Lung (tissue), 12 donors: Measurements from ENCODE around the gene CD164L2. TPM values are rescaled to one million over a fixed set of nuclear protein-coding genes. Genes with fewer than 3 reads are reported as not detected.
A peak's percentile ranks its signal among the peaks of the same experiment; 100 is the strongest.
"Not testable (repeated sequence)": the region's sequence is repeated elsewhere in the genome, so short reads cannot be mapped to it uniquely, and the experiment has no call there.

Source experiments
- ATAC-seq: fragments of 200-7000 bp; cut with Tn5 transposase; one replicate; pipeline ENCODE4 v1.9.1; 2020; ENCODE audit warnings: moderate number of reproducible peaks; ENCODE audit not compliant: insufficient read depth, low FRiP score
- DNase-seq, 3 donors: peaks; one replicate each; pipeline ENCODE4 v3.0.0-alpha.2; 2013 to 2017
- H3K27ac ChIP-seq, 2 donors: one replicate each; pipeline ENCODE4 v1.5.1; 2013; ENCODE audit warnings: mild to moderate bottlenecking in 2 of 2, moderate library complexity in 2 of 2, control low read depth in 1 of 2, inconsistent platforms in 1 of 2, low read depth in 1 of 2, low read length in 1 of 2
- H3K27me3 ChIP-seq, 3 donors: one replicate each; pipeline ENCODE4 v1.5.1; 2013; ENCODE audit warnings: low read length in 2 of 3; ENCODE audit not compliant: control insufficient read depth in 3 of 3, insufficient read depth in 3 of 3
- H3K36me3 ChIP-seq, 4 donors: one replicate each; pipeline ENCODE4 v1.5.1; 2013; ENCODE audit warnings: low read length in 4 of 4, mild to moderate bottlenecking in 1 of 4, moderate library complexity in 1 of 4; ENCODE audit not compliant: control insufficient read depth in 4 of 4, insufficient read depth in 4 of 4
- H3K4me1 ChIP-seq, 5 donors: one replicate each; pipeline ENCODE4 v1.5.1; 2013; ENCODE audit warnings: low read length in 5 of 5, mild to moderate bottlenecking in 2 of 5, moderate library complexity in 1 of 5; ENCODE audit not compliant: control insufficient read depth in 5 of 5, insufficient read depth in 5 of 5
- H3K4me3 ChIP-seq: one replicate; pipeline ENCODE4 v1.5.1; 2013; ENCODE audit warnings: mild to moderate bottlenecking, control low read depth, moderate library complexity
- H3K9ac ChIP-seq, 2 donors: one replicate each; pipeline ENCODE4 v1.5.1; 2013; ENCODE audit warnings: low read length in 2 of 2, control low read depth in 1 of 2; ENCODE audit not compliant: insufficient read depth in 1 of 2
- H3K9me3 ChIP-seq, 4 donors: one replicate each; pipeline ENCODE4 v1.5.1; 2013; ENCODE audit warnings: low read length in 3 of 4, mild to moderate bottlenecking in 1 of 4, moderate library complexity in 1 of 4; ENCODE audit not compliant: control insufficient read depth in 4 of 4, insufficient read depth in 3 of 4
- WGBS, 2 donors: extraction: QIAGEN DNeasy Blood & Tissue Kit; methylation state at CpG; one replicate each; pipeline ENCODE4 v1.1.7; 2013; 5-methylcytosine and 5-hydroxymethylcytosine counted together
- polyA plus RNA-seq, 2 donors: library from polyadenylated mRNA; stranded (reverse); fragments of 200-250 nt; gene quantifications; one replicate each; pipeline ENCODE4 v1.2.1, GENCODE V29; 2013
- total RNA-seq, 2 donors: library from RNA; depleted of rRNA in 1 of 2; stranded (reverse); fragments of >200 nt in 1 of 2; gene quantifications; one replicate each; pipeline ENCODE4 v1.2.1, GENCODE V29; 2014 to 2021
- TF ChIP-seq, protein P1 (sequence below): IDR thresholded peaks from 2 replicates; pipeline ENCODE4 v1.5.1; 2012; ENCODE audit warnings: mild to moderate bottlenecking; ENCODE audit errors: control extremely low read depth, extremely low read depth
- donor health status: control.
- donor health status: control.
- donor health status: Bipolar disorder and iron deficiency.
- donor health status: healthy.
- donor health status: DM: yes; HTN: yes; CAD: no.

Gene CD164L2
- total and polyA plus RNA-seq, 4 donors: 6.3 to 19.8 (median 8.9) TPM

DNA sequence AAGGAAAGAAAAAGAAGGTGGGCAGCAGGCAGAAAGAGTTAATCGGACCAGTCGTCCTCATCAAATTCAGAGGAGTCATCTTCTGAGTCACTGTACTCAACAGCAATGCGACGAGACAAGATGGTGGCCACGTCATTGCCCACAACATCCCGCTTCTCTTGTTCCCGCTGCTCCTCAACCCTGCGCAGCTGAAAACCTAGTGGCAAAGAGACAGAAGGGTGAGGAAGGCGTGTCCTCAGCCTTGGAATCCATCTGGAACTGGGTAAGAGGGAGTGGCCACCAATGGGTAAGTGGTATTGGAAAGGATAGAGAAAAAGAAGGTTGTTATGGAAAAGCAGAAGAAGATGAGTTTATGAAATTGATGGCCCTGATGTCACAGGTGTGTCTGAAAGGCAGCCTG lies 25.0 kb upstream of the CD164L2 start:
- TF ChIP-seq, protein P1, sequence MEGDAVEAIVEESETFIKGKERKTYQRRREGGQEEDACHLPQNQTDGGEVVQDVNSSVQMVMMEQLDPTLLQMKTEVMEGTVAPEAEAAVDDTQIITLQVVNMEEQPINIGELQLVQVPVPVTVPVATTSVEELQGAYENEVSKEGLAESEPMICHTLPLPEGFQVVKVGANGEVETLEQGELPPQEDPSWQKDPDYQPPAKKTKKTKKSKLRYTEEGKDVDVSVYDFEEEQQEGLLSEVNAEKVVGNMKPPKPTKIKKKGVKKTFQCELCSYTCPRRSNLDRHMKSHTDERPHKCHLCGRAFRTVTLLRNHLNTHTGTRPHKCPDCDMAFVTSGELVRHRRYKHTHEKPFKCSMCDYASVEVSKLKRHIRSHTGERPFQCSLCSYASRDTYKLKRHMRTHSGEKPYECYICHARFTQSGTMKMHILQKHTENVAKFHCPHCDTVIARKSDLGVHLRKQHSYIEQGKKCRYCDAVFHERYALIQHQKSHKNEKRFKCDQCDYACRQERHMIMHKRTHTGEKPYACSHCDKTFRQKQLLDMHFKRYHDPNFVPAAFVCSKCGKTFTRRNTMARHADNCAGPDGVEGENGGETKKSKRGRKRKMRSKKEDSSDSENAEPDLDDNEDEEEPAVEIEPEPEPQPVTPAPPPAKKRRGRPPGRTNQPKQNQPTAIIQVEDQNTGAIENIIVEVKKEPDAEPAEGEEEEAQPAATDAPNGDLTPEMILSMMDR: no peak
- no peak overlapping the region for H3K27ac ChIP-seq
- H3K36me3 ChIP-seq: peaks cover 24 to 56% (median 41%) of the 10 kb centered on the region in 4 donors
- H3K4me3 ChIP-seq: no peak overlapping the region
- no peak for ATAC-seq
- H3K4me1 ChIP-seq: peaks cover 0 to 14% (median under 1%) of the 10 kb centered on the region in 5 donors
- H3K27me3 ChIP-seq: no peaks in the 10 kb centered on the region
- DNase-seq: no peak
- 94 to 97% methylated on average over 9 of the region's 9 CpGs for WGBS, 2 donors
- H3K9ac ChIP-seq: no peak overlapping the region
- H3K9me3 ChIP-seq: no peaks in the 10 kb centered on the region

DNA sequence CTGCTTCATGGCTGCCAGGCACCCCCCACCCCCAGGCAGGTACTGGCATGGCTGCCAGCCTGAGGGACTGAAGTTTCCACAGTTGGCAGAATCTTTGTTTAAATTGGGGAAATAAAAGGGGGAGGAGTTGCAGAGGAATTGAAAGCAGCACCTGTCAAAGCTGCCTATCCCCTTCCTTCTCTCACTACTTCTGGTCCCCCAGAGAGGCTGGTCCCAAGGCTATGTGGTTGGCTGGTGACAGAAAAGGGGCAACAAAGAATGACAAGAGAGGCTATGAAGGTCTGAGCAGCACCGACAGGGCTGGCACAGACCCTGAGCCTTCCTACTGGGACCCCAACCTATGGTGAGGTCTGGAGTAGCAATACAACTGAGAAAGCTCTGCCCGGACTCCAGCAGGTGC lies 23.7 kb upstream of the CD164L2 start:
- DNase-seq, H3K9ac ChIP-seq, H3K9me3 ChIP-seq, H3K27ac ChIP-seq, H3K4me3 ChIP-seq, ATAC-seq, H3K27me3 ChIP-seq: not testable (repeated sequence)
- peaks cover 0 to 22% (median 9%) of the 10 kb centered on the region in 5 donors for H3K4me1 ChIP-seq
- H3K36me3 ChIP-seq: peaks cover 16 to 46% (median 28%) of the 10 kb centered on the region in 4 donors
- WGBS, 2 donors: 82 to 90% methylated on average over 2 of the region's 2 CpGs

DNA sequence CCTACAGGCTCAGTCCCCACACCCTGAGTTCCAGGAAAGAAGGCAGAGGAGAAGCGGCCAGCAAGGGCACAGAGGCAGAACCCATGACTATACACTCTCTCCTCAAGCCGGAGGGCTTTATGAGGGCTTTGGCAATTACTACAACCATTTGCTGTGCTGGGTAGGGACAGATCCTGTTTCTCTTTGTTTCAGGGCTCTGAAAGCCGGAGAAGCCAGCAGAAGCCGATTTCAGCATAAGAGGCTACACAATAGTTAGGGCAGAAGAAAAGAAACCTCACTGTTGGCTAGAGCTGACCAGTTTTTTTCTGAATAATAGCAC lies 23.2 kb upstream of the CD164L2 start:
- H3K4me3 ChIP-seq: no peak overlapping the region
- WGBS, 2 donors: 79 to 89% methylated on average over 4 of the region's 4 CpGs
- H3K4me1 ChIP-seq: peaks cover 0 to 22% (median 12%) of the 10 kb centered on the region in 5 donors
- H3K36me3 ChIP-seq: peaks cover 14 to 45% (median 26%) of the 10 kb centered on the region in 4 donors
- no peak overlapping the region for H3K9ac ChIP-seq
- DNase-seq (no peak), ATAC-seq (no peak)
- H3K9me3 ChIP-seq: no peaks in the 10 kb centered on the region
- peak overlapping the region; percentile 64 to 65 for H3K27ac ChIP-seq
- TF ChIP-seq, protein P1: no peak
- H3K27me3 ChIP-seq: no peaks in the 10 kb centered on the region

DNA sequence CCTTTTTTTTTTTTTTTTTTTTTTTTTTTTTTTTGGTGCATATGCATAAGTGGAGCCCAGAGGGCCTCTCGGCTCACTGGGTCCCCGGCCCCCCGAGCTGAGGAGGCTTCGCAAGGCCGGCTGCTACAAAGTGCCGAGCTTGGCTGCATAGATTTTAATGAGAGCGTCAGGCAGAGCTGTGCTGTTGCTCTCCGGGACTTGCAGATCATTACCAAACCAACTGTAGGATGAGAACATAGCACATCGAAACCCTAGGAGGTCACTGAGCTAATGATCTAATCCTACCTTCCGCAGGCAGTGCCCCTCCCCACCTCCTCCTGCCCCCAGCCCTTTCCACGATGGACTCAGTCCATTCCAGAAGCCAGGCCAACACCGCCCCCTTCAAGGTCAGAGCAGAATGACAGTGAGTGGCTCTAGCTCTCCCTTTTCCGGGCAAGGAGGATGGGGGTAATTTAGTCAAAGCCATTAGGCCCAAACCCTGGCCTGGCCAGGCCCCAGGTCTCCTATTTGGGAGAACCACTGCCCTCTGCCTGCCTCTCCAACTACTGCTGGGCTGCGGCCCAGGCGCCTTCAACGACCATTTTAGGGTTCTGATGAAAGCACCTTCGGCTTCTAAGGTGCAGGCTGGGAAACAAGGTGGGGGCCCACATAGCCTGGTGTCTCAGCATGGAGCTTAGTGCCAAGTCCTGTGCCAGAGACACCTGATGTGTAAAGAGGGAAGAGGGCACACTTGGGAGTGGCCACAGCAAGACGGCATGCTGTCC lies 22.6 kb upstream of the CD164L2 start:
- H3K9me3 ChIP-seq, H3K4me3 ChIP-seq, H3K9ac ChIP-seq, DNase-seq, H3K27me3 ChIP-seq, ATAC-seq: not testable (repeated sequence)
- Histone ChIP-seq H3K27ac (peak overlapping the region; percentile 64 to 65), H3K4me1 (peaks cover 0 to 22% (median 12%) of the 10 kb centered on the region in 5 donors), H3K36me3 (peaks cover 9 to 39% (median 21%) of the 10 kb centered on the region in 4 donors)
- WGBS, 2 donors: 81 to 87% methylated on average over 15 to 17 of the region's 18 CpGs
